NCI-H1092 (cell line): Measurements from ENCODE around the gene IHH.
A peak's percentile ranks its signal among the peaks of the same experiment; 100 is the strongest.

Experiments
- DNase-seq: peaks from one replicate; lab custom pipeline; 2025; lab: John Stamatoyannopoulos, UW

IHH gene

GRCh38 chr2:219073413-219074129 is 12.8 kb upstream of the IHH start:
- DNase-seq: peak; percentile 9

GRCh38 chr2:219072741-219073250 is 12.1 kb upstream of the IHH start:
- no peak for DNase-seq

GRCh38 chr2:219071131-219071816 is 10.6 kb upstream of the IHH start:
- no peak for DNase-seq

GRCh38 chr2:219065484-219065883 is 4.8 kb upstream of the IHH start:
- DNase-seq: no peak

- DNase-seq: no peak
Observed at GRCh38 chr2:219062081-219062480, 1.4 kb upstream of the IHH start.

GRCh38 chr2:219059725-219060682 is 717 bp downstream of the IHH start:
- DNase-seq: no peak

GRCh38 chr2:219059375-219059724 is 1.4 kb downstream of the IHH start:
- no peak for DNase-seq

- no peak for DNase-seq
Observed at GRCh38 chr2:219058541-219059374, 2.0 kb downstream of the IHH start.

GRCh38 chr2:219057709-219058540 is 2.8 kb downstream of the IHH start:
- DNase-seq: peak; percentile 49

GRCh38 chr2:219056896-219057708 is 3.6 kb downstream of the IHH start:
- no peak for DNase-seq

- DNase-seq: no peak
Observed at GRCh38 chr2:219056176-219056895, 4.4 kb downstream of the IHH start.

- no peak for DNase-seq
Observed at GRCh38 chr2:219054956-219055903, 5.5 kb downstream of the IHH start.

GRCh38 chr2:219049282-219049681 is 11.4 kb downstream of the IHH start:
- no peak for DNase-seq

GRCh38 chr2:219045937-219046550 is 14.7 kb downstream of the IHH start:
- no peak for DNase-seq

- DNase-seq: no peak
Observed at GRCh38 chr2:219042750-219043149, 18.0 kb downstream of the IHH start.

GRCh38 chr2:219042157-219042556 is 18.6 kb downstream of the IHH start:
- DNase-seq: no peak

GRCh38 chr2:219041252-219041651 is 19.5 kb downstream of the IHH start, which contains the start of gene CFAP65:
CFAP65 (minus strand) TSS chr2:219041516; CDS start chr2:219039048, 2,468 bp downstream.
- no peak for DNase-seq
